Esophagus muscularis mucosa (tissue), 4 donors: ENCODE data around the gene ERF. TPM values are rescaled to one million over a fixed set of nuclear protein-coding genes. Genes with fewer than 3 reads are reported as not detected.

Source experiments
- DNase-seq: peaks from one replicate; pipeline ENCODE4 v3.0.0-alpha.2; 2017; ENCODE audit errors: extremely low spot score
- H3K27ac ChIP-seq, 4 donors: fragments of 200-600 bp; sonication (generic); replicated peaks in 1 of 4; 1 replicate in 3 of 4; 2 replicates in 1 of 4; pipeline ENCODE4 v1.5.1; 2016 to 2019; ENCODE audit warnings: mild to moderate bottlenecking in 1 of 4
- H3K27me3 ChIP-seq, 4 donors: fragments of 200-600 bp; sonication (generic); one replicate each; pipeline versions ENCODE4 v1.5.1 to v1.6.0; 2016 to 2019
- H3K36me3 ChIP-seq, 4 donors: fragments of 200-600 bp; sonication (generic); one replicate each; pipeline ENCODE4 v1.5.1; 2016 to 2019
- H3K4me1 ChIP-seq, 4 donors: fragments of 200-600 bp; sonication (generic); one replicate each; pipeline ENCODE4 v1.5.1; 2016 to 2019
- H3K4me3 ChIP-seq, 4 donors: fragments of 200-600 bp; sonication (generic); 1 replicate in 2 of 4; 2 replicates in 2 of 4; pipeline ENCODE4 v1.5.1; 2016 to 2019; ENCODE audit warnings: mild to moderate bottlenecking in 4 of 4, moderate library complexity in 1 of 4
- H3K9me3 ChIP-seq, 4 donors: fragments of 200-600 bp; sonication (generic); 1 replicate in 3 of 4; 2 replicates in 1 of 4; pipeline ENCODE4 v1.5.1; 2016 to 2019
- EP300 ChIP-seq: sonication (generic); formaldehyde crosslinking; IDR thresholded peaks from one replicate; pipeline ENCODE4 v1.6.1; 2017; ENCODE audit warnings: antibody characterized with exemption
- POLR2A ChIP-seq: fragments of 450-650 bp; IDR thresholded peaks from one replicate; pipeline ENCODE4 v1.6.1; 2017; ENCODE audit warnings: antibody characterized with exemption, moderate library complexity, mild to moderate bottlenecking, low read depth
- POLR2AphosphoS5 ChIP-seq, 2 donors: sonication (generic); formaldehyde crosslinking; IDR thresholded peaks; one replicate each; pipeline ENCODE4 v1.6.1; 2017; ENCODE audit warnings: antibody characterized with exemption in 2 of 2
- WGBS: methylation state at CpG from one replicate; pipeline ENCODE4 v1.1.5; 2018; 5-methylcytosine and 5-hydroxymethylcytosine counted together
- intact Hi-C: fragments of 100-400 bp; cut with DNase I; formaldehyde crosslinking; loops from one replicate; pipeline ENCODE4 v1.15.1; 2023
- total RNA-seq, 4 donors: library from RNA; depleted of rRNA; stranded (reverse); fragments of >200 nt; gene quantifications; one replicate each; pipeline versions ENCODE4 v1.1.0 to v1.2.1, GENCODE V29; 2016
- TF ChIP-seq, protein P1 (sequence below), 3 experiments: fragments of 200-600 bp in 2 of 3; fragments of 450-650 bp in 1 of 3; sonication (generic) in 2 of 3; IDR thresholded peaks; one replicate each; pipeline ENCODE4 v1.5.1; 2017 to 2019; ENCODE audit warnings: antibody characterized with exemption in 3 of 3, mild to moderate bottlenecking in 2 of 3, moderate library complexity in 1 of 3

The ERF gene
- total RNA-seq, 4 donors from 2014 or later, result 16.6 to 38.8 (median 35.5) TPM

DNA sequence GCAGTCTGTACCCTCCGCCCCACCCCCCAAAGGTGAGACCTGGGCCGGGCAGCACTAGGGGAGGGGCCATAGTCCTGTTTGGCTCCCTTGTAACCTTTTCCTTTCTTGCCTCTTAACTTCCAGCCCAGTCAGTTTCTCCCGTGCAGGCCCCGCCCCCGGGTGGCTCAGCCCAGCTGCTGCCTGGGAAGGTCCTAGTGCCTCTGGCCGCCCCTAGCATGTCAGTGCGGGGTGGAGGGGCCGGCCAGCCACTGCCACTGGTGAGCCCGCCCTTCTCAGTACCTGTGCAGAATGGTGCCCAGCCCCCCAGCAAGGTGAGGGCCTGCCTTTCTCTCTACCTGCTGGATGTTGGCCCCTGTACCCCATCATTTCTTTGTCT lies 36.5 kb upstream of the ERF start:
- intact Hi-C loops, result no loop called here
- 62% methylated on average over 9 of the region's 9 CpGs for WGBS
- H3K36me3 ChIP-seq, result peaks cover 62 to 91% (median 89%) of the 10 kb centered on the region in 4 donors

DNA sequence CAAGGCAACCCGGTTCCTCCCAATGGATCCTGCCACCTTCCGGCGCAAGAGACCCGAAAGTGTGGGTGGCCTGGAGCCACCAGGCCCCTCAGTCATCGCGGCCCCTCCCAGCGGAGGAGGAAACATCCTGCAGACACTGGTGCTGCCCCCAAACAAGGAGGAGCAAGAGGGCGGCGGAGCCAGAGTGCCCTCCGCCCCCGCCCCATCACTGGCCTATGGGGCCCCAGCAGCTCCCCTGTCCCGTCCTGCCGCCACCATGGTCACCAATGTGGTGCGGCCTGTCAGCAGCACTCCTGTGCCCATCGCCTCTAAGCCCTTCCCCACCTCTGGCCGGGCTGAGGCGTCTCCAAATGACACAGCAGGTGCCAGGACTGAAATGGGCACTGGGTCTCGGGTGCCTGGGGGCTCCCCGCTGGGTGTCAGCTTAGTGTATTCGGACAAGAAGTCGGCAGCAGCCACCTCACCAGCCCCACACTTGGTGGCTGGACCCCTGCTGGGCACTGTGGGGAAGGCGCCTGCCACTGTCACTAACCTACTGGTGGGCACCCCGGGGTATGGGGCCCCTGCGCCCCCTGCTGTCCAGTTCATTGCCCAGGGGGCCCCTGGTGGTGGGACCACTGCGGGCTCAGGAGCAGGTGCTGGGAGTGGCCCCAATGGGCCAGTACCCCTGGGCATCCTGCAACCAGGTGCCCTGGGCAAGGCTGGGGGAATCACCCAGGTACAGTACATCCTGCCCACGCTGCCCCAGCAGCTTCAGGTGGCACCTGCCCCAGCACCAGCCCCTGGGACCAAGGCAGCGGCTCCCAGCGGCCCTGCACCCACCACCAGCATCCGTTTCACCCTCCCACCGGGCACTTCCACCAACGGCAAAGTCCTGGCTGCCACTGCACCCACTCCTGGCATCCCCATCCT lies 35.9 kb upstream of the ERF start:
- no peak overlapping the region for H3K4me3 ChIP-seq
- 82% methylated on average over 9 of the region's 31 CpGs for WGBS
- H3K27me3 ChIP-seq, result no peaks in the 10 kb centered on the region
- no peak overlapping the region for H3K27ac ChIP-seq
- TF ChIP-seq EP300 (no peak), POLR2AphosphoS5 (IDR thresholded peaks at IDR 0.05) (no peak)
- TF ChIP-seq, protein P1, sequence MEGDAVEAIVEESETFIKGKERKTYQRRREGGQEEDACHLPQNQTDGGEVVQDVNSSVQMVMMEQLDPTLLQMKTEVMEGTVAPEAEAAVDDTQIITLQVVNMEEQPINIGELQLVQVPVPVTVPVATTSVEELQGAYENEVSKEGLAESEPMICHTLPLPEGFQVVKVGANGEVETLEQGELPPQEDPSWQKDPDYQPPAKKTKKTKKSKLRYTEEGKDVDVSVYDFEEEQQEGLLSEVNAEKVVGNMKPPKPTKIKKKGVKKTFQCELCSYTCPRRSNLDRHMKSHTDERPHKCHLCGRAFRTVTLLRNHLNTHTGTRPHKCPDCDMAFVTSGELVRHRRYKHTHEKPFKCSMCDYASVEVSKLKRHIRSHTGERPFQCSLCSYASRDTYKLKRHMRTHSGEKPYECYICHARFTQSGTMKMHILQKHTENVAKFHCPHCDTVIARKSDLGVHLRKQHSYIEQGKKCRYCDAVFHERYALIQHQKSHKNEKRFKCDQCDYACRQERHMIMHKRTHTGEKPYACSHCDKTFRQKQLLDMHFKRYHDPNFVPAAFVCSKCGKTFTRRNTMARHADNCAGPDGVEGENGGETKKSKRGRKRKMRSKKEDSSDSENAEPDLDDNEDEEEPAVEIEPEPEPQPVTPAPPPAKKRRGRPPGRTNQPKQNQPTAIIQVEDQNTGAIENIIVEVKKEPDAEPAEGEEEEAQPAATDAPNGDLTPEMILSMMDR (IDR thresholded peaks at IDR 0.05), result peak in 2 of 3 experiments; percentile 34 to 38
- peaks cover 62 to 90% (median 89%) of the 10 kb centered on the region in 4 donors for H3K36me3 ChIP-seq
- intact Hi-C loops, result no loop called here
- peaks cover 12 to 28% (median 18%) of the 10 kb centered on the region in 4 donors for H3K4me1 ChIP-seq
- no peak for DNase-seq
- no peaks in the 10 kb centered on the region for H3K9me3 ChIP-seq

More for the DNA sequence above, 36.5 kb upstream of the ERF start:
- Histone ChIP-seq H3K4me1 (peaks cover 6 to 26% (median 16%) of the 10 kb centered on the region in 4 donors), H3K4me3 (no peak overlapping the region), H3K27me3 (no peaks in the 10 kb centered on the region), H3K9me3 (no peaks in the 10 kb centered on the region), H3K27ac (no peak overlapping the region)
- no peak for TF ChIP-seq POLR2AphosphoS5 (IDR thresholded peaks at IDR 0.05)
- TF ChIP-seq EP300, result no peak
- TF ChIP-seq, protein P1 (IDR thresholded peaks at IDR 0.05), result no peak
- no peak for TF ChIP-seq POLR2A
- no peak for DNase-seq

DNA sequence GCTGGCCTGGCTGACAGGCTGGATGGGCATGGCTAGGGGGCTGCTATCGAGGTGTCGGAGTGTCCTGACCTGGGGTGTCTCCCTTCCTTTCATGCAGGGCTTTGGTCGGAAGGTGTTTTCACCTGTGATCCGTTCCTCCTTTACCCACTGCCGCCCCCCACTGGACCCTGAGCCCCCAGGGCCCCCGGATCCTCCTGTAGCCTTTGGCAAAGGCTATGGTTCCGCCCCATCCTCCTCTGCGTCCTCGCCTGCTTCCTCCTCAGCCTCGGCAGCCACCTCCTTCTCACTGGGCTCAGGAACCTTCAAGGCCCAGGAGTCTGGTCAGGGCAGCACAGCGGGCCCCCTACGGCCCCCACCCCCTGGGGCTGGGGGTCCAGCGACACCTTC lies 35.2 kb upstream of the ERF start:
- Histone ChIP-seq H3K27ac (no peak overlapping the region), H3K27me3 (no peaks in the 10 kb centered on the region), H3K4me1 (peaks cover 19 to 34% (median 23%) of the 10 kb centered on the region in 4 donors), H3K36me3 (peaks cover 62 to 84% (median 84%) of the 10 kb centered on the region in 4 donors), H3K4me3 (no peak overlapping the region), H3K9me3 (no peaks in the 10 kb centered on the region)
- TF ChIP-seq POLR2A, result no peak
- TF ChIP-seq POLR2AphosphoS5 (IDR thresholded peaks at IDR 0.05), result no peak
- TF ChIP-seq EP300, result no peak
- TF ChIP-seq, protein P1 (IDR thresholded peaks at IDR 0.05), result no peak
- WGBS, result 82% methylated on average over 11 of the region's 13 CpGs
- intact Hi-C loops, result no loop called here
- no peak for DNase-seq

DNA sequence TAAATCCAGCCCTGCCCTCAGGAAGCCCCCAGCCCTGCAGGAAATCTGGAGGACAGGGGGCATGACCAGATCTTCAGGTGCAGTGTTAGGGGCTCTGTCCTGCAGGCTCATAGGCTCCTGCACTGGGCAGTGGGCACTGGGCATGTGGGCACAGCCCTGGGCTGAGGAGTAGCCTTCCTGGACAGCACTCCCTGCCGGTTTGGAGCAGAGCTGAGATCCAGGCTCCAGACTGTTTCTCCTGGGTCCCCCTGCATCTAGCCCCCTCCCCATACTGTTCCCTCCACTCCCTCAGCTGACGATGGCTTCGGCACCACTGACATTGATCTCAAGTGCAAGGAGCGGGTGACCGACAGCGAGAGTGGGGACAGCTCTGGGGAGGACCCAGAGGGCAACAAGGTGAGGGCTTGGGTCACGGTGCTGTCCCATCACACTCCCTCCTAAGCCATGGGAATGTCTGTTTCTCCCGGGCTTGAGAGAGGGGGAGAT lies 34.7 kb upstream of the ERF start:
- H3K27ac ChIP-seq, result no peak overlapping the region
- peaks cover 61 to 79% (median 79%) of the 10 kb centered on the region in 4 donors for H3K36me3 ChIP-seq
- intact Hi-C loops, result no loop called here
- no peak overlapping the region for H3K4me3 ChIP-seq
- DNase-seq, result no peak
- TF ChIP-seq POLR2AphosphoS5 (IDR thresholded peaks at IDR 0.05), result no peak
- TF ChIP-seq POLR2A, result no peak
- TF ChIP-seq, protein P1 (IDR thresholded peaks at IDR 0.05), result no peak
- TF ChIP-seq EP300, result no peak
- H3K27me3 ChIP-seq, result no peaks in the 10 kb centered on the region
- H3K9me3 ChIP-seq, result no peaks in the 10 kb centered on the region
- 78% methylated on average over 2 of the region's 8 CpGs for WGBS
- H3K4me1 ChIP-seq, result peaks cover 24 to 39% (median 29%) of the 10 kb centered on the region in 4 donors
